ENCODE data around the gene ERFL. TPM values are rescaled to one million over a fixed set of nuclear protein-coding genes. Genes with fewer than 3 reads are reported as not detected.

Gene ERFL
- total and polyA plus RNA-seq, 2 experiments from 2014 or later = 0.69 TPM; not detected in 1

GRCh38 chr19:41907994-41908615 is 20.1 kb downstream of the ERFL start (continued):
- TF ChIP-seq, protein P1, sequence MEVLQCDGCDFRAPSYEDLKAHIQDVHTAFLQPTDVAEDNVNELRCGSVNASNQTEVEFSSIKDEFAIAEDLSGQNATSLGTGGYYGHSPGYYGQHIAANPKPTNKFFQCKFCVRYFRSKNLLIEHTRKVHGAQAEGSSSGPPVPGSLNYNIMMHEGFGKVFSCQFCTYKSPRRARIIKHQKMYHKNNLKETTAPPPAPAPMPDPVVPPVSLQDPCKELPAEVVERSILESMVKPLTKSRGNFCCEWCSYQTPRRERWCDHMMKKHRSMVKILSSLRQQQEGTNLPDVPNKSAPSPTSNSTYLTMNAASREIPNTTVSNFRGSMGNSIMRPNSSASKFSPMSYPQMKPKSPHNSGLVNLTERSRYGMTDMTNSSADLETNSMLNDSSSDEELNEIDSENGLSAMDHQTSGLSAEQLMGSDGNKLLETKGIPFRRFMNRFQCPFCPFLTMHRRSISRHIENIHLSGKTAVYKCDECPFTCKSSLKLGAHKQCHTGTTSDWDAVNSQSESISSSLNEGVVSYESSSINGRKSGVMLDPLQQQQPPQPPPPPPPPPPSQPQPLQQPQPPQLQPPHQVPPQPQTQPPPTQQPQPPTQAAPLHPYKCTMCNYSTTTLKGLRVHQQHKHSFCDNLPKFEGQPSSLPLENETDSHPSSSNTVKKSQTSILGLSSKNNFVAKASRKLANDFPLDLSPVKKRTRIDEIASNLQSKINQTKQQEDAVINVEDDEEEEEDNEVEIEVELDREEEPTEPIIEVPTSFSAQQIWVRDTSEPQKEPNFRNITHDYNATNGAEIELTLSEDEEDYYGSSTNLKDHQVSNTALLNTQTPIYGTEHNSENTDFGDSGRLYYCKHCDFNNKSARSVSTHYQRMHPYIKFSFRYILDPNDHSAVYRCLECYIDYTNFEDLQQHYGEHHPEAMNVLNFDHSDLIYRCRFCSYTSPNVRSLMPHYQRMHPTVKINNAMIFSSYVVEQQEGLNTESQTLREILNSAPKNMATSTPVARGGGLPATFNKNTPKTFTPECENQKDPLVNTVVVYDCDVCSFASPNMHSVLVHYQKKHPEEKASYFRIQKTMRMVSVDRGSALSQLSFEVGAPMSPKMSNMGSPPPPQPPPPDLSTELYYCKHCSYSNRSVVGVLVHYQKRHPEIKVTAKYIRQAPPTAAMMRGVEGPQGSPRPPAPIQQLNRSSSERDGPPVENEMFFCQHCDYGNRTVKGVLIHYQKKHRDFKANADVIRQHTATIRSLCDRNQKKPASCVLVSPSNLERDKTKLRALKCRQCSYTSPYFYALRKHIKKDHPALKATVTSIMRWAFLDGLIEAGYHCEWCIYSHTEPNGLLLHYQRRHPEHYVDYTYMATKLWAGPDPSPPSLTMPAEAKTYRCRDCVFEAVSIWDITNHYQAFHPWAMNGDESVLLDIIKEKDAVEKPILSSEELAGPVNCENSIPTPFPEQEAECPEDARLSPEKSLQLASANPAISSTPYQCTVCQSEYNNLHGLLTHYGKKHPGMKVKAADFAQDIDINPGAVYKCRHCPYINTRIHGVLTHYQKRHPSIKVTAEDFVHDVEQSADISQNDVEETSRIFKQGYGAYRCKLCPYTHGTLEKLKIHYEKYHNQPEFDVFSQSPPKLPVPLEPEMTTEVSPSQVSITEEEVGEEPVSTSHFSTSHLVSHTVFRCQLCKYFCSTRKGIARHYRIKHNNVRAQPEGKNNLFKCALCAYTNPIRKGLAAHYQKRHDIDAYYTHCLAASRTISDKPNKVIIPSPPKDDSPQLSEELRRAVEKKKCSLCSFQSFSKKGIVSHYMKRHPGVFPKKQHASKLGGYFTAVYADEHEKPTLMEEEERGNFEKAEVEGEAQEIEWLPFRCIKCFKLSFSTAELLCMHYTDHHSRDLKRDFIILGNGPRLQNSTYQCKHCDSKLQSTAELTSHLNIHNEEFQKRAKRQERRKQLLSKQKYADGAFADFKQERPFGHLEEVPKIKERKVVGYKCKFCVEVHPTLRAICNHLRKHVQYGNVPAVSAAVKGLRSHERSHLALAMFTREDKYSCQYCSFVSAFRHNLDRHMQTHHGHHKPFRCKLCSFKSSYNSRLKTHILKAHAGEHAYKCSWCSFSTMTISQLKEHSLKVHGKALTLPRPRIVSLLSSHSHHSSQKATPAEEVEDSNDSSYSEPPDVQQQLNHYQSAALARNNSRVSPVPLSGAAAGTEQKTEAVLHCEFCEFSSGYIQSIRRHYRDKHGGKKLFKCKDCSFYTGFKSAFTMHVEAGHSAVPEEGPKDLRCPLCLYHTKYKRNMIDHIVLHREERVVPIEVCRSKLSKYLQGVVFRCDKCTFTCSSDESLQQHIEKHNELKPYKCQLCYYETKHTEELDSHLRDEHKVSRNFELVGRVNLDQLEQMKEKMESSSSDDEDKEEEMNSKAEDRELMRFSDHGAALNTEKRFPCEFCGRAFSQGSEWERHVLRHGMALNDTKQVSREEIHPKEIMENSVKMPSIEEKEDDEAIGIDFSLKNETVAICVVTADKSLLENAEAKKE (CRISPR knock-in tag; IDR thresholded peaks at IDR 0.05) = no peak

DNA sequence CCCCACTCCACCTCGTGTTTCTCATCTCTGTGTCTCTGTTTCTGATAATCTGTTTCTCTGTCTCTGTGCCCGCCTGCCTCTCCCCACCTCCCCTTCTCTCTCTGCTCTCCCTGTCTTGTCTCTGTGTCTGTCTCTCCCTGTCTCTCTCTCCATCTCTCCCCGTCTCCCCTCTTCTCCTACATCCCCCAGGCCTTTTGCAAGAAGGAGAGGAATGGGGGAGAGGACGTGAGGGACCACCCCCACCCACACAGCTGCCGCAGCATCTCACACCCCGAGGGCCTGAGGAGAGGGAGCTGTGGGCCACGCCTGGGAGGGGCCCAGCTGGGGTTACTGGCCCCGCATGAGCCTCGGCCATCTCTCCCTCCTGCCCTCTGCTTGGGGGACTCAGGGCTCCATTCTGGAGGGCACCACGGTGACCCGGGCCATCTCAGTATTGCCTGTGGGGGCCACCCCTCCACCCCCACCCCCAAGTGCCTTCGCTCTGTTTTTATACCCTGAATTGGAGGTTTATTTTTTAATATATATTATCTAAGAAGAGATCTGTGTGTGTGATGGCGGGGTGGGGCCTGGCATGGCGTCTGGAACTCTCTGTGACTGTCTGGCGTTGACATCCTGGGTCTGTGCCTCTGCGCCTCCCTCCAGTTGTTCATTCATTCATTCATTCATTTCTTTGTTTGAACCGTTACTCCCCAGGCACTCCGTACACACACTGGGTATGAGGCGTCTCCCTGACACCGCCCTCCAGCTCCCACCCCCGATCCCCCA is 21.2 kb downstream of the ERFL start:
- H3K36me3 ChIP-seq (ENCODE audit: insufficient read depth) = peaks cover 3% of the 10 kb centered on the region; the same call in 1 of the 2 replicates
- Mint-ChIP-seq H3K27me3 (ENCODE audit: insufficient read depth, low read depth, poor library complexity) (peaks cover 36% of the 10 kb centered on the region), H3K9me3 (peaks cover 3% of the 10 kb centered on the region; the same call in 1 of the 3 replicates), H3K36me3 (ENCODE audit: low read depth) (peaks cover 36% of the 10 kb centered on the region), H3K4me3 (no peak overlapping the region; the same call in 2 of the 3 replicates), H3K27ac (no peak overlapping the region), H3K4me1 (peaks cover 18% of the 10 kb centered on the region)
- H3K27me3 ChIP-seq (ENCODE audit: insufficient read depth) = peaks cover 35% of the 10 kb centered on the region
- ATAC-seq (no peak), DNase-seq (ENCODE audit: low spot score) (no peak)
- H3K4me2 ChIP-seq = no peak overlapping the region
- TF ChIP-seq, protein P2, sequence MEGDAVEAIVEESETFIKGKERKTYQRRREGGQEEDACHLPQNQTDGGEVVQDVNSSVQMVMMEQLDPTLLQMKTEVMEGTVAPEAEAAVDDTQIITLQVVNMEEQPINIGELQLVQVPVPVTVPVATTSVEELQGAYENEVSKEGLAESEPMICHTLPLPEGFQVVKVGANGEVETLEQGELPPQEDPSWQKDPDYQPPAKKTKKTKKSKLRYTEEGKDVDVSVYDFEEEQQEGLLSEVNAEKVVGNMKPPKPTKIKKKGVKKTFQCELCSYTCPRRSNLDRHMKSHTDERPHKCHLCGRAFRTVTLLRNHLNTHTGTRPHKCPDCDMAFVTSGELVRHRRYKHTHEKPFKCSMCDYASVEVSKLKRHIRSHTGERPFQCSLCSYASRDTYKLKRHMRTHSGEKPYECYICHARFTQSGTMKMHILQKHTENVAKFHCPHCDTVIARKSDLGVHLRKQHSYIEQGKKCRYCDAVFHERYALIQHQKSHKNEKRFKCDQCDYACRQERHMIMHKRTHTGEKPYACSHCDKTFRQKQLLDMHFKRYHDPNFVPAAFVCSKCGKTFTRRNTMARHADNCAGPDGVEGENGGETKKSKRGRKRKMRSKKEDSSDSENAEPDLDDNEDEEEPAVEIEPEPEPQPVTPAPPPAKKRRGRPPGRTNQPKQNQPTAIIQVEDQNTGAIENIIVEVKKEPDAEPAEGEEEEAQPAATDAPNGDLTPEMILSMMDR (conservative IDR thresholded peaks at IDR 0.05; ENCODE audit: low read depth in 2 of 2) = no peak
- no peak for TF ChIP-seq EZH2 (IDR thresholded peaks at IDR 0.05; ENCODE audit: low read depth, unreplicated experiment)
- TF ChIP-seq EZH2phosphoT487 (IDR thresholded peaks at IDR 0.05; ENCODE audit: unreplicated experiment) = no peak
- TF ChIP-seq CREB1 (CRISPR knock-in tag; IDR thresholded peaks at IDR 0.05; ENCODE audit: low read depth) = no peak
- TF ChIP-seq ZNF114 (CRISPR knock-in tag; IDR thresholded peaks at IDR 0.05) = no peak
- no peak for TF ChIP-seq ZNF331 (CRISPR knock-in tag; IDR thresholded peaks at IDR 0.05; ENCODE audit: low read depth)
- no peak for TF ChIP-seq NANOG (IDR thresholded peaks at IDR 0.05; ENCODE audit: borderline replicate concordance)
- H3K4me3 ChIP-seq = no peak overlapping the region
- H3K4me1 ChIP-seq (ENCODE audit: insufficient read depth) = no peaks in the 10 kb centered on the region; the same call in 1 of the 2 replicates
- no peaks in the 10 kb centered on the region; the same call in 1 of the 2 replicates for H4K20me1 ChIP-seq (replicated peaks; ENCODE audit: insufficient read depth)
- H2AFZ ChIP-seq = no peak overlapping the region
- H3K9me2 ChIP-seq (ENCODE audit: insufficient read depth) = no peaks in the 10 kb centered on the region
- H3F3A ChIP-seq (replicated peaks; ENCODE audit: low read depth) = no peaks in the 10 kb centered on the region
- no peak overlapping the region for H3K27ac ChIP-seq (ENCODE audit: low read depth)
- no peaks in the 10 kb centered on the region for H3K79me2 ChIP-seq (replicated peaks; ENCODE audit: insufficient read depth)

All from GM23338 (cell line).